Suppressor macrophage (primary cell): ENCODE results near the gene ATXN1.

Experiments used
- DNase-seq, 4 experiments: peaks; one replicate each; pipeline ENCODE4 v3.0.0-alpha.2; 2020 to 2022

ATXN1 gene

DNA sequence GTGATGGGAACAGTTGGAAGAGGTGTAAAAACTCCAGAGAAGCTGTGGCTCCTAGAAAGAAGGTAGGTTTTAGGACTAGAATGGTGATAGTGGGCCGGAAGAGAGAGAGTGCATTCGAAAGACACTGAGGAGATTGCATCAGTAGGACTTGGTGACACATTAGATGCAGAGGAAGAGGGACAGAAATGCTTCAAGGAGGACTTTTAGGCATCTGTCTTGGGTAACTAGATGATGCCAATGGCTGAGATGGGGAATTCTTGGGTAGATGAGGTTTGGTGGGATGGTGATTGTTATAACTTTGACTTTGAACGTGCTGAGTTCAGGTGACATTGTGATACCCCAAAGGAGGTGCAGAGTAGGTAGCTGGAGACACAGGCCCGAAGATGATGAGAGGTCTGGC lies 326.4 kb downstream of the ATXN1 start:
- DNase-seq: peak in 1 of 4 experiments; percentile 21

DNA sequence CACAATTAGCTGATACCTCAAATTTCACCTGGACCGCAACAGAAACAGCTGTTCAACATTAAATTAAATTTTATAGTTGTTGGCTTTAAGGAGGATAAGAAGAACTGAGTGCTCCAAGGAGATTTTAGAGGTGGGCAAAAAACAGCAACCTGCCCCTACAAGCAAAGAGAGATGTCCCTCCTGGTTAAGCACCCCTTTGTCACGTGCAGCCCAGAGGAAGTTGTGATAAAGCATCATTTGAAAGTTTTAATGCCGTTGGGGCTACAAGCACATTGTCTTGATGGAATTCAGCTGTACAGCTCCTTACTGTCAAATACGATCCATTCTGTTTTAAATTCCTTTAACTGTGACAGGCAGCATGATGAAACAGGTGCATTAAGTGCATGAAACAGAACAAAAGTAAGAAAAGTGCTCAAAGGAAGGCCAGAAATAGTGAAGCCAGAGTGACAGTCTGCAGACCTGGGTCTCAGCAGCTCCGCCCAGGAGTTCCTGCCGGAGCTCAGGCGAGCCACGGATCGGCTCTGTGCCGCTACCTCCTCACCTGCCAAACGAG lies 327.8 kb downstream of the ATXN1 start:
- no peak for DNase-seq

DNA sequence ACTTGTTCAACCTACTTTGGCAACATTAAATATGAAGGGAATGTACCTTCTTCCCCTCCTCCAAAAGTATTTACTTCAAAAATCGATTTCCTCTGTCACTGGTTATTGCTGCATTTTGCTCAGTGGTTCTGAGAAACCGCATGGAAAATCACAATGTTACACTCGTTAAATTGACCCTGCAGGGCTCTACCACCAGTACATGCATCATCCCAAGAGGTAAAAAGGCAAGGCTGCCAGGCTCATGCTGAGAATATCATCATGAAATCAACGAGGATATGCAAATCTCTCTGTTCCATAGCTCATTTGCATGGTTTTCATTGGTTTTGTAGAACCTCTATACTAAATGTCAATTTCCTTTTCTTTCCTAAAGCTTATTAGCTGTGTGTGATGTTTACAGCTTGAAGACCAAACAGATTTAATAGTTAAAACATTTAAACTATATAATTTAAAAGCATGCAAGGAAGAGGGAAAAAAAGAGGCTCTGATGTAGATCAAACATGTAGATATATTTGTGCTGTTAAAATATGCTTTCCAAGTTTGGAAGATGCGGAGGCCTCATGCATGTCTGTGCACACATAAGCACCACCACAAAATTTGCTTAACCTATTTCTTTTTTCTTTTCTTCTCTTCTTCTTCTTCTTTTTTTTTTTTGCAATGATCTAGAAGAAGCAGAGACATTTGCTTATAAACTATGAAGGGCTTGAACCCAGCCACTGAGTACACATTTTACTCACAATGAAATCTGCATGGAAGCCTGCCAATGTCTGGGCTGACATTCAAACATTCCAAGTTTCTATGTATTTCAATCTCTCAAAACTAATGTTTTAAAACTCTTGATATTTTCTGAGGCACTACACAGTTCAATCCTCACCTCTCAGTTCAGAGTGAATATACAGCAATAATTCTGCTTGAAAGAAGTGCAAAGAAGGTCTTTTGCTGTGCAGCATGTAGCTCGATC lies 328.9 kb downstream of the ATXN1 start:
- DNase-seq: no peak

DNA sequence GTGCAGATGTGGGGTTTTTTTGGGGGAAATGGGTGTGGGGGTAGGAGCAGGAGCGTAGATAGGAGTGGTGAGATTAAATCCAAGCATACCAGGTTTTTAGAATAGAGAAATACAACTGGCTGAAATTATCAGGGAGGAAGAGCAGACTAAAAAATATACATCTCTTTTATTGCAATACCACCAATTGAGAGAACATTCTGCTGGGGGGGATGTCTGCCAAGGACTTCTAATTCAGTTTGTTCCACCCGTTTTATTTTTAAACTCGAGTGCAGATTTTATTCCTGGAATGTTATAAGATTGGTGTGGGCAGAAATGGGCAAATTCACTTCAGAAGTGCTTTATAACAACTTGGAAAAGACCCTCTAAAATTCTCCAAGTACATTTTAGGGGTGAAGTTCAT lies 330.2 kb downstream of the ATXN1 start:
- no peak for DNase-seq

DNA sequence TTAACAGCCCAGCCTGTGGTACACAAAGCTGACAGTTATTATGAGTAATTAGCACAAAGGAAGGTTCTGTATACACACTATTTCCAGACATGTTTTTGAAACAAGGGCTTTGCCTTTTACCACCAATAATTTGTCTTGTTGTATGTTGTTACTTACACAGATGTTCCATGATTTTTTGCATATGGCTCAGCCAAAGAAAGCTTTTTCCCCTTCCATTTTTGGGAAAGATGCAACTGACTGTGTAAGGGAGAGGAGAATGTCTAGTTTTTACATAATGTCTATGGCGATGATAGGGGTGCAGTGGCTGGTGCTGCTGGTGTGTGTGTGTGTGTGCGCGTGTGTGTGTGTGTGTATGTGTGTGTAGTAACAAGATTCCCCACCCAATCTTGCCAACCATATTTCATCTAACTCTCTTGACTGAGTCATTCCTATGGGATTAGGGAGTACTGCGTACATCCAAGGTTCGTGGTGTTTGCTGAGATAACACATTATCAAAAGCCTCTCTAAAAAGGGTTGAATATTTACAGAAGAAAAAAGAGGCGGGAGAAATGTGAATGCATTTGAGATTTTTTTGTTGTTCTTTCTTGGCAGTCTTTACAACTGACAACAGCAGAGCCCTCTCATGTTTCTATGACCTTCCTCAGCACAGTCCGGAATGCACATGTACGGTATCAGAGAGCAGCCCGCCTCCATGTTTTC lies 330.7 kb downstream of the ATXN1 start:
- DNase-seq: no peak

DNA sequence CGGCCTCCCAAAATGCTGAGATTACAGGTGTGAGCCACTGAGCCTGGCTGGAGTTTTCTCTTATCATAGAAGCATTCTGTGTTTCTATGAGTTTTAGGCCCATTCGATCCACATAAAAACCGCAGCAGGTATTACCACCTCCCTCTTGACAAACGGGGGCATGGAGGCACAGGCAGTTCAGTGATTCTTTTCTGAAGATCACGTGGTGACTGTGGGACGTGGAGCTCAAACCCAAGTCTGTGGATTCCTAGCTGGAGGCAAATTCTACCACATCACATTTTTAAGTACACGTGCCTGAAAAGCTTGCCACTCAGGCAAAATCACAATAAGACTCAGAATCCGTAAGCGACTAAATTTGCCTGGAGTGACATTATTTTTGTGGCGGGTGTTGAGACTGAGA lies 331.6 kb downstream of the ATXN1 start:
- DNase-seq: no peak

DNA sequence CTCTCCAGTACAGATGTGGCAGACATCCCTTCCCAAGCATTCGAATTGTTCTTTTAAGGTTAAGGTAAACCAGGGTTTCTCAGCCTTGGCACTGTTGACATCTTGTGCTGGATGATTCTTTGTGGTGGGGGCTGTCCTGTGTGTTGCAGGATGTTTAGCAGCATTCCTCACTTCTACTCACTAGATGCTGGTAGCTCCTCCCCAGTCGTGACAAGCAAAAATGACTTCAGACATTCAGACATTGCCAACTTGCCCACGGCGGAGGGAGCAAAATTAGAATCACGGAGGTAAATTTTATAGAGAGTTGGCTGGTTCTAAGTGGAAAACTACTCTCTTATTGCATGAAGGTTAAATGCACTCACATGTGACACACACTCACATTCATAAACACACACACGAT lies 334.1 kb downstream of the ATXN1 start:
- no peak for DNase-seq

DNA sequence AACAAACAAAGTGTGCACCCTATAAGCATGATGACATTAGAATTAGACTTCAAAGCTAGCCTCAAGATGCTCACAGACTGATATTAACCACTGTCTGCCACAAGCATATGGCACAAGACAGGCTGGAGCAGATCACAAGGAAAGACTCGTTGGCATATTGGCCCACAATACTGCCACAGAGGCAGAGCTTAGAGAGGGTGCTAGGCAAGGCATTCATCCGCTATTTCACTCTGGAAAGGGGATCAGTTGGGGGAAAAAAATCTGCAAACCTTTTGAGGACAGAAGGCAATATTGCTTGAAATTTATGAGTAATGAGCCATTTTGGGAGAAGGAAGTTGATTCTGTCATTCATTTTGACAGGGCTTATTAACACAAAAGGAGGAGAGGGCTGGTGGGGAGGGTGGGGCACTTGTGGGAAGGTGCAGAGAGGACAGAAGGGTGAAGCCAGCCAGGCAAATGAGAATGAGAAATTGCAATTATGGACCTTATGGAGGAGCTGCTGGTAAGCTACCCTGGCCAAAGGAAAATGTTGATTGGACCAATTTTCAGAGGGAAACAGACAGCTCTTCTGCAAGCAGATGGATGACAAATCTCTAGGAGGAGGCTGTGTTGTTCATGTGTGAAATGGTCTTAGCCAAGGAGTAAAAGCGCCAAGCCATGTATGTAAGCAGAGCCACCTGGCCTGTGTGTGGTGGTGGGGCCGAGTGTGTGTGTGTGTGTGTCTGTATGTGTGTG lies 335.2 kb downstream of the ATXN1 start:
- DNase-seq: no peak

DNA sequence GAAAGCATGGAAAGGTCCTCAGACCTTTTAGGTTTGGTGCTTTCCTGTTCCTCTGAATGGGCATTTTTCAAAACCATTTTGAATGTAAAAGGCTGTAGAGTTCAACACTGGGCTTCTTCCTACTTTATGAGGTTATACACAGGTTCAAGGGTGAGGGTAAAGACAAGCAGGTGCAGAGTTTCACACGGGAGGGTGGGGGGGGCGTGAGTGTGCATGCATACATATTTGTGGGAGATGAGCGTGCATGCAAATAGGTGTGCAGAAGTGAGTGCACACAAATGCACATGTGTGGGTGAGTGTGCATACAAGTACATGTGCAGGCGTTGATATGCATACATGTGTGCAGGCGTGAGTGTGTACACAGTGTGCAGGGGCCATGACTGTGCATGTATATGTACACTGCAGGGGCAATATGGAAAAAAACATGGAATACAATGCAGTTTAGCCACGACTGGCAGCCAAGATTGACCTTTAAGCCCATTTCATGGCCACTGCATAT lies 339.7 kb downstream of the ATXN1 start:
- DNase-seq: no peak

DNA sequence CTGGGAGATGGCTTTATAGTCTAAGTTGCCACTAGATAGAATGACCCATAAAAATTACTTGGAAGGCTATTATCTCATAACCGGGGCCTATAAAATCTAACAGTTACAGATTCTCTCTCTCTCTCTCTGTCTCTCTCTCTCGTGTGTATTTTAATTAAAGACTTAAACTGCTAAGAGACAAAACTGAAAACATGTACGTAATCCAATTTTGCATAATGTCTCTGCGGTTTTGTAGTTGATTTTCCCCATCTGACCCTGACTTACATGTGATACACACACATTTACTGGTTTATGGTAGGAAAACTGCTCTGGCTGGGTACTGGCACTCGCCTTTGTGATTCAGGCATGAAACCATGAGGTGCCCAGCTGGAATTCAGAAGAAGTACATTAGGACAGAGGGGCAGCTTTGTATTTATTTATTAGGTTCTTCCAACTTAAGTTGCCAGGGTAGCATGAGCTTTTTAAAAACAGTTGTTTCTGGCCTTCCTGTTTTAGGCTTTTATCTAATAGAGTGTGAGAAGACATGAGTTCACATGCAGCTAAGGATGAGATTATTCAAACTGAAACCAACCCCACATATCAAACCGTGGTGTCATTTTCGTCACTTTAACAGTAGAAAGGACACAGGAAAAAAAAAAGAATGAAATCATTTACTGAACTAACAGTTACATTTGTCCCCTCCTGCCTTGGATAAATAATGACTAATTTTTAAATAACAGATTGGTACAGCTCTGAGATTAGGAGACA lies 340.4 kb downstream of the ATXN1 start:
- no peak for DNase-seq

DNA sequence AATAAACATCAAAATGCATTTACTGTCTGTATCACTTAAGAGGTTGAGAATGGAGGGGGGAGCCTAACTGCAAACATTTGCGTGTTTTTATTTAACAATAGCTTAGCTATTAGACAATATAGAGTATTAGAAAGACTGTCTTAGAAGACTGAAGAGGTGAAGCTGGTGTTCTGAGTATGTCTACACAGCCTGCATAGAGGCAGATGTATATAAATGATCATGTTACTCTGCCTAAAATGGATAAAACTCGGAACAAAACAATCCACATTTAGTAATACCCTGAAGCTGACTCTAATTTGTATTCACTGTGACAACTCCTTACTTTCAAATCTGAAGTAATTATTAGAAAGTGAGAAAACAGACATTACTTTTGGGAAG lies 340.9 kb downstream of the ATXN1 start:
- DNase-seq: no peak

DNA sequence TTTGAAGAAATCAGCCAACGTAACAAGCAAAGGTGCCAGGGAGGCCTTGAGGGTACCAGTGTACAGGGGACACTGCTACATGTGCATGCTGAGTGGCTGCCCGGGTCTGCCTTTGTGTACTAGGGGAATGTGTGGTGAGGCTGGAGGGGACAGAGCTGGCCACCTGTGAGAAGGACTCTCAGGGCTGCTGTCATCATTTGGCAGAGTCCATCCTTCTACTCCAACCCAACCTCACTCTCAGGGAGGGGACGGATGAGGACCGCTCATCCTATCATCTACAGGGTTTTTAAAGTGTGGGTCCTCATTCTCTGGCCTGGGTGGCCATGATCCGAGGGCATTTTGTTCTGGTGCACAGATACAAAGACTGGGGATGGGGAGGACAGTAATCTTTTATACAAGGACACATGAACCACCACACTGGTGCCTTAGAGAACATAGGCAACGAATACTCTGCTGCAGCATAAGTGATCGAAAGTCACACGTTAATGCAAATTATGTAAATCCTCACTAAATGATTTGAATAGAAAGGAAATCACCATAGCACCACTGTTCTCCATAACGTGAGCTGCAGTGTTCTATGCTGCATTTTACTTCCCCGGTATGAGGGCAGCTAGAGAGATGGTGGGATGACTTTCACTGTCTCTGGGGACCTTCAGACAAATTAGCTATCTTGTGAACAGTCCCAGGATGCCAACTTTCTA lies 341.5 kb downstream of the ATXN1 start:
- DNase-seq: no peak

DNA sequence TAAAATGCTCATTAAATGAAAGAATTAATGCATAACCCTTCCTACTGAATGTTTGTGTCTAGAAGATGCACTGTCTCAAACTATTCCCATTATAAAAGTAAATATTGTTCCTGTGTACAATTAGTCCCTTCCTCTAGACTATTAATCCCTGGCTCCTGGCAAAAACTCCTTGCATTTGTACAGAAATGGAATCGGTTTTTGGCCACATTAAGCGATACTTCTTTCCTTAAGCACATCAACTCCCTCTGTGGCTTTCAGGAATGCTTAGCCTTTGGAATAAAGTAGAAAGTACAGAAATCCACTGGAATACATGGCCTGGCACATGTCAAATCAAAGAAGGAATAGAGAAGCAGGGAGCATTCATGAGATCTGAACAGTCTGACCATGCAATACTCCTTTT lies 343.1 kb downstream of the ATXN1 start:
- DNase-seq: no peak

DNA sequence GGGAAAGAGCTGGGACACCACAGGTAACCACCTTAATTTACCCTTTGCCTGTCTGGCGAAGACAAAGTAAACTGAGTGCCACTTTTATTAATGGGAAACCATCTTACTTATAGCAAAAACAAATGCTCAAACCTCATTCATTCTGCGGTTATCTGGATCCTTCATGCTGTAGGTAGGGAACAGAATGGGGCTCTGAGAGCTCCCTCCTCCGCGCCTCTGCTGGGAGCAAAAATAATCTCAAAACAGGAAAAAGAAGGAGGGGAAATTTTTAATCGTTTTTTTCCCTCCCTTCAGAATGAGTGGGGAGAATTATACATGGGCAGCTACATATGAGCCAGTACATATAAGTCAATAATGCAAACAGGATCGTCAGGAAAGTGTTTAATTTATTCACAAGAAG lies 345.6 kb downstream of the ATXN1 start:
- DNase-seq: no peak

DNA sequence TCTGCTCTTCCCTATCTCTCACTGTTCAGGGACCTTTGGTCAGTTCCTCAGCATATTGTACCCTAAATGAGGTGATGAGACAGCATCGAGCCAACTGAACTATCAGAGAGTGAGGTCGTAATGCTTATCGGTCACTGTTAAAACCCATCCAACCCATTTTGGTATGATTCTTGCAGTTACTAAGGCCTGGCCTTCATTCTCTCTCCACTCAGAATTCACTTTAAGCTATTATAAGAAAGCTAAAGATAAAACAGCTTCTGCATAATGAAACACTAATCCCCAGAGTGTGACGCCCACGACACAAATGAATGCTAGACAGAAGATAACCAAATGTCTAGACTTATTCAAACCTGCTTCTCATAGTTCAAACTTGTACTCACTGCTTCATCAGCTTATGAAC lies 347.1 kb downstream of the ATXN1 start:
- DNase-seq: no peak

DNA sequence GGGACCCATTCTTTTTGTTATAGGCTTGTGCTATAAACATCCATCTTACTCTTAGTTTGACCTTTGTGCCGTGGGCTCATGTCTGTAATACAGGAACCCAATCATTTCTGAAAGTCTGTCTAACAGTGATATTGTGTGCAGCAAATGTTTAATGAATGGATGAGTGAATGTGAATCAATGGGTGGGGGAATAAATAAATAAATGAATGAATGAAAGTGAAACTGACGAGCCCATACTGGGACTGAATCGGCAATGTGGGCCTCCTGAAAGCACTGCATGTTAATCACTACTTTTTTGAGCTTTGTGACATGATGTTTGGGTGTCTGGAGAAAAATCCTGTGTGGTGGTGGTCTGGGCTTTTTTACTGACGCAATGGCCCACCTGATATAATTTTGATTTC lies 347.9 kb downstream of the ATXN1 start:
- no peak for DNase-seq

DNA sequence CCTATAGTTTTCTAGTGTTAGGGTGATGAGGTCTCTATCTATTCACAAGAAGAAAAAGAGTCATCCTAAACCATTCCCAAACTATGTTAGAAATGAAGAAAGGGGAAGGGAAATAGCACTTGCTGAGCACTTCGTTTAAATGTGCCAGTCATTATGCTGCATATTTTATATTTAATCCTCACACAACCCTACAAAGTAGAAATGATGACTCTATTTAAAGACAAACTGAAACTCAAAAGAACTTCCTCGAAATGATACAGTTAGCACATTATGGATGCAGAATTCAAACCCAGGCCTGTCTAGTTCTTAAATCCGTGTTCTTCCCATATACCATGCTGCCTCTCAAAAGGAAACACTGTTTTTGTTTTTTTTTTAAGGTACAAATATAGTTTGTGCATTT lies 348.3 kb downstream of the ATXN1 start:
- peak in 2 of 4 experiments; percentile 52 to 57 for DNase-seq

DNA sequence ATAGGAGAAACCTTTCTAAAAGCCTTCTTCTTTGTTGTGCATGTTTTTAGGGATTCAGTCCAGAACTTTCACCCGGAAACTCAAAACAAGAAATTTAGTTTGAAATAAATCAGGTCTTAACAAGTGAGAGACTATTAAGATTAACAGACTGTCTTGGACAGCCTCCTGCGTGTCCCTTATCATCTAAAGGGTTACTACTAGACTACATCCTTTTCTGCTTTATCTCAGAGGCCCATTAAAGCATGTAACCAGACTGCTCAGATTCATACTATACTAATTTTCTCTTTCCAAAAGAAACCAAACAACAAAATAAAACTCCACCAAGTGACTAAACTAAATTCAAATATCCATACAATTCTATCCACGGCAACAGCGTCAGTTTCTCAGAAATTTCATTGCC lies 349.1 kb downstream of the ATXN1 start:
- no peak for DNase-seq

DNA sequence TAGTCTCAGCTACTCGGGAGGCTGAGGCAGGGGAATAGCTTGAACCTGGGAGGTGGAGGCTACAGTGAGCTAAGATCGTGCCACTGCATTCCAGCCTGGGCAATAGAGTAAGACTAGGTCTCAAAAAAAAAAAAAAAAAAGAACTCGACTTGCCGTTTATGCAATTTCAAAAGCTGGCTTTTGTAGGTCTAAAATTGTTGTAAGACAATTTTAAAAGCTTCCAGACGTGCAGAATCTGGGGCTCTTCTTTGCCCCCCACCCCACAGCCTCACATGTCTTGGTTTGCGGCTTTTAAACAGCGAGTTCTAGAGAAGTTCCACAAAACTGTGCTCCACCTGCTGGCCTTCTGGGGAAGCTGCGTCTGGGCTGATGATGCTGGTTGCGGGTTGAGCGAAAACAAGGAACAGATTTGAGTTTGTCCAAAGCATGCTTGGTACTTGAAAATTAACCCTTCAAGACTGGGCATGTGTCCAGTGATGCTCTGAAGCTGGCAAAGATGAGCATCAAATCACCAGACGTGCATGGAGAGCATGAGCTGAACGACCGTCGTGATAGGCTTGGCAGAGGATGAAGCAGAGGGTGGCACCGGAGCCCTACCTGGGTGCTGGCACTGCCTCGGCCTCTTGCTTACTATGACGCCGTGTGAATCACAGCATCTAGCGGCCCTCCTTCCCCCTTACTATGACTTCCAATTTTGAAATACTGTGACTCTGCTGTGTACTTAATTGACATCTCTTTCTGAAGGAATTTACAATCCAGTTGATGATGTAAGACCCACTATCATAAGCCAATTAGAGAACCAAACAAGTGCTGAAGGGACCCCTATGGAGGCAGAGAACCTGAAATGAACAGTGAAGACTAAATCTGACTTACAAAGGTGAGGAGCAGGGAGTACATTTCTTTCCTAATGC lies 351.5 kb downstream of the ATXN1 start:
- peak; percentile 77 to 83 (median 79) for DNase-seq

DNA sequence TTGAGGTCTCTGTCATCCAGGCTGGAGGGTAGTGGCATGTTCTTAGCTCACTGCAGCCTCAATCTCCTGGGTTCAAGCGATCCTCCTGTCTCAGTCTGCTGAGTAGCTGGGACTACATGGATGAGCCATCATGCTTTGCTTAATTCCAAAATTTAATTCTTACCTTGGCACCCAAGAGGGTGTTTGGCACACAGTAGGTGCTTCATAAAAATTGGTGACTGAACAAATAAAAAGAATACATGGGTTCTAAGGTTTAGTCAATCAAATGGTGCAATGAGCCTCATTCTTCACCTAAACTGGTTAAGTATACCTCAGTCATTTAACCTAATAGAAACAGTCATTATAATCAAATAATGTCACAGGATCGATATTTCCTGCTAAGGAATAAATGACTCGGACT lies 352.5 kb downstream of the ATXN1 start:
- no peak for DNase-seq
